Embryonic facial prominence (tissue), 1 donor: ENCODE results near the gene OBSCN.

Experiments
- DNase-seq: peaks from one replicate; pipeline ENCODE4 v3.0.0-alpha.2; 2016; ENCODE audit errors: extremely low spot score

Gene OBSCN

GRCh38 chr1:228289996-228290881, 82.4 kb downstream of the OBSCN start:
- DNase-seq = no peak

- no peak for DNase-seq
Observed at GRCh38 chr1:228291906-228292608, 84.2 kb downstream of the OBSCN start.

DNA sequence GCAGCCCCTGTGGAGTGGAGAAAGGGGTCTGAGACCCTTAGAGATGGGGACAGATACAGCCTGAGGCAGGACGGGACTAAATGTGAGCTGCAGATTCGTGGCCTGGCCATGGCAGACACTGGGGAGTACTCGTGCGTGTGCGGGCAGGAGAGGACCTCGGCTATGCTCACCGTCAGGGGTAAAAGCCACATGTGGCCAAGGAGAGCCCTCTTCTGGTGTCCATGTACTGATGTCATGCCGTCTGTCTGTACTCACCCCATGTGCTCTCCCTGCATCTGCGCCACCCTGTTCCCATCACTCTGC, 84.7 kb downstream of the OBSCN start:
- DNase-seq = no peak

- no peak for DNase-seq
Observed at GRCh38 chr1:228293393-228293792, 85.5 kb downstream of the OBSCN start.

DNA sequence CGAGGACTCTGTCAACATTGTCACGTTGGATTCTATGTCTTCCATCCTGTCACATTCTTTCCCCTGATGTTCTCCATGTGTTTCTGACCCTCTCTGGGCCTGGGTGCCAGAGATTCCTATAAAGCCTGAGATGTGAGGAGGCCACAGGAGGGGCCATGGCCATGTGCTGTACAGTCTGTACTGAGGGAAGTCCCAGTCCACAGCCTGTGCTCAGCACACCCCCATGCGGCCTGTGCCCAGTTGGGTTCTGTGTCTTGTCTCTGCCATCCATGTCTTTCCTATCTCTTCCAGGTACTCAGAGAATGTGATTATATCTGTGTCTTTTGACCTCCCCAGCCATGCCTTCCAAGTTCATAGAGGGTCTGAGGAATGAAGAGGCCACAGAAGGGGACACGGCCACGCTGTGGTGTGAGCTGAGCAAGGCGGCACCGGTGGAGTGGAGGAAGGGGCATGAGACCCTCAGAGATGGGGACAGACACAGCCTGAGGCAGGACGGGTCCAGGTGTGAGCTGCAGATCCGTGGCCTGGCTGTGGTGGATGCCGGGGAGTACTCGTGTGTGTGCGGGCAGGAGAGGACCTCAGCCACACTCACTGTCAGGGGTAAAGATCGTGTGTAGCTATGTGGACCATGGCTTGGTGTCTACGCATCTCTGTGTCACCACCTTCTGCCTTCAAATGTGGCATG, 86.1 kb downstream of the OBSCN start:
- no peak for DNase-seq

- DNase-seq = no peak
Observed at GRCh38 chr1:228294717-228295116, 86.9 kb downstream of the OBSCN start.

- no peak for DNase-seq
Observed at GRCh38 chr1:228295201-228295600, 87.4 kb downstream of the OBSCN start.

GRCh38 chr1:228295981-228296380, 88.1 kb downstream of the OBSCN start:
- no peak for DNase-seq

DNA sequence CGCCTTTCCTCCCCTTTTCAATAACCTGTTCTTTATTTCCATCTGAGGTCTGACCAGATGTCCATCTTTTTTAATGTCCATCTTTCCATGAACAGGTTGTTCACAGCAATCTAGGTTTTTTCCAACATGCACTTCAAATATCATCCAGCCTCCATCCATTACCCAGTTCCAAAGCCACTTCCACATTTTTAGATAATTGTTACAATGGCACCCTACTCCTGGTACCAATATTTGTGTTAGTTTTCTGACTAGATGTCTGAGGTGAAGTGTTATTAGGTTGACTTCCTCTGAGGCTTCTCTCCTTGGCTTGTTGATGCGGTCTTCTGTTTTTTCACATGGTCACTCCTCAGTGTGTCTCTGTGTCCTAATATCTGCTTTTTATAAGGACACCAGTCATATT, 89.4 kb downstream of the OBSCN start:
- DNase-seq = no peak

- DNase-seq = no peak
Observed at GRCh38 chr1:228297822-228298221, 90.0 kb downstream of the OBSCN start.

- DNase-seq = no peak
Observed at GRCh38 chr1:228298471-228298870, 90.6 kb downstream of the OBSCN start.

DNA sequence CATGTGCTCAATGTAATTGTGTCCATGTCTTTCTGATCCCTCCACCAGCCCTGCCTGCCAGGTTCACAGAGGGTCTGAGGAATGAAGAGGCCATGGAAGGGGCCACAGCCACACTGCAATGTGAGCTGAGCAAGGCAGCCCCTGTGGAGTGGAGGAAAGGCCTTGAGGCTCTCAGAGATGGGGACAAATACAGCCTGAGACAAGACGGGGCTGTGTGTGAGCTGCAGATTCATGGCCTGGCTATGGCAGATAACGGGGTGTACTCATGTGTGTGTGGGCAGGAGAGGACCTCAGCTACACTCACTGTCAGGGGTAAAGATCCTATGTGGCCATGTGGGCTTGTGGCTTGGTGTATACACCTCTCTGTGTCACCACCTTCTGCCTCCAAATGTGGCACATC, 91.4 kb downstream of the OBSCN start:
- DNase-seq = no peak

GRCh38 chr1:228299901-228300300, 92.1 kb downstream of the OBSCN start:
- DNase-seq = no peak

DNA sequence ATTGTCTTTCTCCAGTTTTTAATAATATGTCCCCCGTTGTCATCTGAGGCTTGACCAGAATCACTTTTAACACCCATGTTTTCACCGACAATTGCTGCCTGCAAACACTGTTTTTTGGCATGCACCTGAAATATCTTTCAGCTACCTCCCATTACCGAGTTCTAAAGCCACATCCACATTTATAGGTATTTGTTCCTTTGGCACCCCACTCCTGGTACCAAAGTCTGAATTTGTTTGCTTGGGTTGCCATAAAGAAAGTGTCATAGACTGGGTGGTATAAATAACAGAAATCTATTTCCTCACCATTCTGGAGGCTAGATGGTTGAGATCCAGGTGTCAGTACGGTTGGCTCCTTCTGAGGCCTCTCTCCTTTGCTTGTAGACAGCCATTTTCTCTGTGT, 94.2 kb downstream of the OBSCN start:
- DNase-seq = no peak

- no peak for DNase-seq
Observed at GRCh38 chr1:228303596-228303995, 95.8 kb downstream of the OBSCN start.

DNA sequence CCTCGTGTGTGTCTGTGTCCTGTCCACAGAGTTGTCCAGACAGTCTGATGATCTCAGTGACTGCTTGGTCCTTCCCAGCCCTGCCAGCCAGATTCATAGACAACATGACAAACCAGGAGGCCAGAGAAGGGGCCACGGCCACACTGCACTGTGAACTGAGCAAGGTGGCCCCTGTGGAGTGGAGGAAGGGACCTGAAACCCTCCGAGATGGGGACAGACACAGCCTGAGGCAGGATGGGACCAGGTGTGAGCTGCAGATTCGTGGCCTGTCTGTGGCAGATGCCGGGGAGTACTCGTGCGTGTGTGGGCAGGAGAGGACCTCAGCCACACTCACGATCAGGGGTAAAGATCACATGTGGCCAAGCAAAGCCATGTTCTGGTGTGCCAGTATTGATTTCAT, 96.4 kb downstream of the OBSCN start:
- no peak for DNase-seq

GRCh38 chr1:228304766-228305395, 97.0 kb downstream of the OBSCN start:
- no peak for DNase-seq

GRCh38 chr1:228305721-228306152, 97.9 kb downstream of the OBSCN start:
- DNase-seq = no peak

- no peak for DNase-seq
Observed at GRCh38 chr1:228306275-228307217, 98.7 kb downstream of the OBSCN start.

GRCh38 chr1:228307218-228308023, 99.6 kb downstream of the OBSCN start:
- DNase-seq = no peak
